ENCODE data around the gene EFCC1. TPM values are rescaled to one million over a fixed set of nuclear protein-coding genes. Genes with fewer than 3 reads are reported as not detected.
A peak's percentile ranks its signal among the peaks of the same experiment; 100 is the strongest.

The EFCC1 gene
- total and polyA plus RNA-seq, 2 of the 8 experiments (the other 6 are each of a cell fraction or from before 2014, with no cell fraction given) = 0.14 to 0.37 TPM

GRCh38 chr3:128995737-128996136, 5.4 kb upstream of the EFCC1 start:
- no peak overlapping the region for H2BK20ac ChIP-seq (ENCODE audit: low read length)
- ChIA-PET CTCF (ENCODE audit: partially characterized antibody) (interaction anchor here (1.4 to 3.6 kb wide), 4 partner anchors 20 to 249 kb away, joined by 5 to 28 read pairs (median 8); no protein-coding TSS in a partner anchor), POLR2A (ENCODE audit: partially characterized antibody) (interaction anchor here (0.8 kb wide), 1 partner anchor 200 kb away, joined by 3 read pairs; no protein-coding TSS in a partner anchor)
- no peak overlapping the region for H3K4ac ChIP-seq (replicated peaks; ENCODE audit: insufficient read length, low read depth, low read length)
- no peak overlapping the region for H3K27ac ChIP-seq (ENCODE audit: low read depth, low read length)
- H2AFZ ChIP-seq (ENCODE audit: low read length) = no peak overlapping the region
- H3K79me2 ChIP-seq (ENCODE audit: control insufficient read depth in 1 of 2, insufficient read depth in 2 of 2, low read length in 2 of 2) = no peaks in the 10 kb centered on the region
- no peak overlapping the region for H2BK120ac ChIP-seq (replicated peaks; ENCODE audit: low read depth, low read length)
- H3K9me3 ChIP-seq (ENCODE audit: insufficient read depth in 2 of 2, low read depth in 1 of 2, low read length in 1 of 2) = no peaks in the 10 kb centered on the region
- H3K23me2 ChIP-seq (ENCODE audit: low read depth, low read length) = peaks cover 10% of the 10 kb centered on the region; the same call in 1 of the 2 replicates
- no peak overlapping the region for H3K56ac ChIP-seq (replicated peaks; ENCODE audit: insufficient read length, low read depth, low read length)
- H3K4me1 ChIP-seq (replicated peaks in 1 of 4; ENCODE audit: control insufficient read depth in 3 of 4, insufficient read depth in 4 of 4, low read length in 3 of 4) = peaks cover 7 to 22% (median 16%) of the 10 kb centered on the region in 4 experiments
- FAIRE-seq (no peak), DNase-seq (ENCODE audit: low read depth in 1 of 2, low spot score in 2 of 2) (no peak)
- no peak overlapping the region for H4K8ac ChIP-seq (ENCODE audit: extremely low read depth, insufficient read depth, low read length)
- H2BK12ac ChIP-seq (ENCODE audit: low read depth, low read length) = peak overlapping the region; percentile 22; the same call in 1 of the 2 replicates
- 91% methylated on average over 1 of the region's 1 CpG; no CpG with 5 or more reads in 1 of the 2 experiments for WGBS, 2 experiments (ENCODE audit: extremely low coverage in 1 of 2, insufficient coverage in 1 of 2, insufficient read length in 1 of 2, insufficient replicate concordance in 2 of 2, low coverage in 1 of 2, low lambda C conversion rate in 2 of 2, missing lambda C conversion rate in 1 of 2)
- no peaks in the 10 kb centered on the region for H4K20me1 ChIP-seq (replicated peaks in 1 of 2; ENCODE audit: control insufficient read depth in 1 of 2, insufficient read depth in 2 of 2, low read length in 2 of 2)
- H2AK5ac ChIP-seq (ENCODE audit: low read depth, low read length) = no peak overlapping the region
- H4K91ac ChIP-seq (replicated peaks; ENCODE audit: insufficient read length, low read length) = no peak overlapping the region
- no peak for TF ChIP-seq HDAC6 (IDR thresholded peaks at IDR 0.05; ENCODE audit: low read depth, low read length)
- TF ChIP-seq POLR2A (IDR thresholded peaks at IDR 0.05; ENCODE audit: control extremely low read depth in 1 of 2, low read depth in 2 of 2, low read length in 2 of 2) = no peak
- TF ChIP-seq RAD21 (IDR thresholded peaks at IDR 0.05 in 1 of 2, conservative IDR thresholded peaks at IDR 0.05 in 1 of 2; ENCODE audit: low read depth in 2 of 2, low read length in 2 of 2) = no peak
- TF ChIP-seq TAF7 (optimal IDR thresholded peaks at IDR 0.05; ENCODE audit: borderline replicate concordance, low read depth, low read length) = no peak
- no peak for TF ChIP-seq YY1 (IDR thresholded peaks at IDR 0.05; ENCODE audit: low read depth, low read length)
- TF ChIP-seq EGR1 (IDR thresholded peaks at IDR 0.05; ENCODE audit: borderline replicate concordance, low read depth, low read length) = no peak
- no peak for TF ChIP-seq PHF8 (conservative IDR thresholded peaks at IDR 0.05; ENCODE audit: low read depth, low read length)
- TF ChIP-seq CHD1 (IDR thresholded peaks at IDR 0.05; ENCODE audit: low read depth, low read length) = no peak
- TF ChIP-seq BRCA1 (IDR thresholded peaks at IDR 0.05; ENCODE audit: low read depth, low read length) = no peak
- H3K27me3 ChIP-seq (replicated peaks in 1 of 4; ENCODE audit: control insufficient read depth in 3 of 4, extremely low read depth in 1 of 4, insufficient read depth in 3 of 4, low read length in 3 of 4) = peaks cover 12 to 32% (median 28%) of the 10 kb centered on the region in 4 experiments
- H3K9ac ChIP-seq (replicated peaks in 1 of 4; ENCODE audit: extremely low read depth in 1 of 4, low read depth in 3 of 4, low read length in 3 of 4) = no peak overlapping the region
- H3K4me3 ChIP-seq (ENCODE audit: extremely low read depth in 1 of 4, insufficient read depth in 2 of 4, low read depth in 3 of 4, low read length in 4 of 4) = no peak overlapping the region
- H4K5ac ChIP-seq (ENCODE audit: insufficient read length, low read depth, low read length) = no peak overlapping the region
- H3K14ac ChIP-seq (ENCODE audit: insufficient read length) = no peak overlapping the region
- H3K4me2 ChIP-seq (ENCODE audit: insufficient read depth in 1 of 2, low read depth in 2 of 2, low read length in 2 of 2) = no peak overlapping the region
- H3K79me1 ChIP-seq (ENCODE audit: low read depth, low read length) = no peaks in the 10 kb centered on the region
- H3K18ac ChIP-seq (ENCODE audit: extremely low read depth, low read length) = no peak overlapping the region
- no peaks in the 10 kb centered on the region for H3K36me3 ChIP-seq (ENCODE audit: control insufficient read depth in 2 of 4, insufficient read depth in 4 of 4, low read length in 3 of 4)
- H3K23ac ChIP-seq (ENCODE audit: insufficient read length) = no peak overlapping the region
- H2BK5ac ChIP-seq (ENCODE audit: low read depth, low read length) = no peak overlapping the region
- no peak overlapping the region for H2BK15ac ChIP-seq (ENCODE audit: low read length)
